H9 (cell line): ENCODE data around the gene UMPS. TPM values are rescaled to one million over a fixed set of nuclear protein-coding genes. Genes with fewer than 3 reads are reported as not detected.

Experiments used
- DNase-seq: peaks from one replicate; pipeline ENCODE4 v3.0.0-alpha.2; 2017
- H2AFZ ChIP-seq: one replicate; pipeline ENCODE4 v1.6.1; 2013; ENCODE audit warnings: mild to moderate bottlenecking, low read length, control low read depth, moderate library complexity
- H2AK5ac ChIP-seq: 2 replicates; pipeline ENCODE4 v1.6.1; 2013; ENCODE audit warnings: low read length, control low read depth, mixed read lengths; ENCODE audit not compliant: insufficient read length
- H2BK120ac ChIP-seq: one replicate; pipeline ENCODE4 v1.6.1; 2013; ENCODE audit warnings: low read depth, mild to moderate bottlenecking, low read length, control low read depth, inconsistent platforms; ENCODE audit not compliant: poor library complexity, severe bottlenecking
- H2BK12ac ChIP-seq: 2 replicates; pipeline ENCODE4 v1.6.1; 2013; ENCODE audit warnings: low read length, control low read depth, mixed read lengths, low read depth; ENCODE audit not compliant: insufficient read length
- H2BK15ac ChIP-seq: 2 replicates; pipeline ENCODE4 v1.6.1; 2013; ENCODE audit warnings: low read depth, low read length, control low read depth
- H2BK20ac ChIP-seq: one replicate; pipeline ENCODE4 v1.6.1; 2013; ENCODE audit warnings: low read depth, mild to moderate bottlenecking, low read length, control low read depth, inconsistent platforms; ENCODE audit not compliant: poor library complexity, severe bottlenecking
- H2BK5ac ChIP-seq: 2 replicates; pipeline ENCODE4 v1.6.1; 2013; ENCODE audit warnings: low read length, control low read depth, mixed read lengths; ENCODE audit not compliant: insufficient read length
- H3K14ac ChIP-seq: 2 replicates; pipeline ENCODE4 v1.6.1; 2013; ENCODE audit warnings: low read length, control low read depth; ENCODE audit not compliant: insufficient read depth
- H3K18ac ChIP-seq: 2 replicates; pipeline ENCODE4 v1.6.1; 2013; ENCODE audit warnings: low read depth, mild to moderate bottlenecking, mixed read lengths, low read length, control low read depth; ENCODE audit not compliant: insufficient read length
- H3K23ac ChIP-seq: 2 replicates; pipeline ENCODE4 v1.6.1; 2013; ENCODE audit warnings: low read length, control low read depth, mixed read lengths, low read depth; ENCODE audit not compliant: insufficient read length
- H3K23me2 ChIP-seq: 2 replicates; pipeline ENCODE4 v1.6.1; 2013; ENCODE audit warnings: low read depth, mild to moderate bottlenecking, mixed read lengths, low read length, control low read depth; ENCODE audit not compliant: insufficient read length, poor library complexity, severe bottlenecking
- H3K27ac ChIP-seq: 2 replicates; pipeline ENCODE4 v1.5.1; 2013; ENCODE audit warnings: low read length, control low read depth, mixed read lengths, low read depth; ENCODE audit not compliant: insufficient read length
- H3K27me3 ChIP-seq: 2 replicates; pipeline ENCODE4 v1.6.1; 2013; ENCODE audit warnings: low read length, control low read depth, inconsistent platforms; ENCODE audit not compliant: insufficient read depth
- H3K4ac ChIP-seq: 2 replicates; pipeline ENCODE4 v1.6.1; 2013; ENCODE audit warnings: low read depth, mild to moderate bottlenecking, control low read depth, inconsistent platforms, low read length, moderate library complexity
- H3K4me1 ChIP-seq: 2 replicates; pipeline ENCODE4 v1.6.1; 2013; ENCODE audit warnings: low read length, control low read depth, inconsistent platforms; ENCODE audit not compliant: insufficient read depth
- H3K4me2 ChIP-seq: 2 replicates; pipeline ENCODE4 v1.6.1; 2013; ENCODE audit warnings: low read length, control low read depth, mixed read lengths; ENCODE audit not compliant: insufficient read length, insufficient read depth
- H3K56ac ChIP-seq: 2 replicates; pipeline ENCODE4 v1.6.1; 2013; ENCODE audit warnings: low read depth, mild to moderate bottlenecking, mixed read lengths, low read length, control low read depth; ENCODE audit not compliant: insufficient read length
- H3K79me1 ChIP-seq: 2 replicates; pipeline ENCODE4 v1.6.1; 2013; ENCODE audit warnings: low read depth, mild to moderate bottlenecking, moderate library complexity, low read length, control low read depth, inconsistent platforms; ENCODE audit not compliant: insufficient read depth, poor library complexity, severe bottlenecking
- H3K79me2 ChIP-seq: 2 replicates; pipeline ENCODE4 v1.6.1; 2013; ENCODE audit warnings: low read length, control low read depth, inconsistent platforms; ENCODE audit not compliant: insufficient read depth
- H3K9ac ChIP-seq: 2 replicates; pipeline ENCODE4 v1.6.1; 2013; ENCODE audit warnings: low read length, control low read depth, mixed read lengths; ENCODE audit not compliant: insufficient read length; ENCODE audit errors: extremely low read depth
- H3K9me3 ChIP-seq: one replicate; pipeline ENCODE4 v1.6.1; 2013; ENCODE audit warnings: low read depth, low read length, inconsistent platforms; ENCODE audit not compliant: control insufficient read depth
- H3T11ph ChIP-seq: one replicate; pipeline ENCODE4 v1.6.1; 2013; ENCODE audit warnings: mild to moderate bottlenecking, low read length, control low read depth, inconsistent platforms
- H4K20me1 ChIP-seq: one replicate; pipeline ENCODE4 v1.6.1; 2013; ENCODE audit not compliant: control insufficient read depth, insufficient read length, insufficient read depth
- H4K5ac ChIP-seq: 2 replicates; pipeline ENCODE4 v1.6.1; 2013; ENCODE audit warnings: low read depth, mild to moderate bottlenecking, mixed read lengths, low read length, control low read depth; ENCODE audit not compliant: insufficient read length
- H4K8ac ChIP-seq: replicated peaks from 2 replicates; pipeline ENCODE4 v1.6.1; 2013; ENCODE audit warnings: low read length, control low read depth, mixed read lengths, low read depth; ENCODE audit not compliant: insufficient read length
- H4K91ac ChIP-seq: 2 replicates; pipeline ENCODE4 v1.6.1; 2013; ENCODE audit warnings: low read depth, mild to moderate bottlenecking, moderate library complexity, mixed read lengths, low read length, control low read depth; ENCODE audit not compliant: insufficient read length
- H3K27ac Mint-ChIP-seq, 3 experiments: 2 replicates in 2 of 3; 3 replicates in 1 of 3; pipeline ENCODE4 v1.8.0; 2020 to 2021; ENCODE audit warnings: mixed read lengths in 3 of 3, mild to moderate bottlenecking in 1 of 3, moderate library complexity in 1 of 3
- H3K27me3 Mint-ChIP-seq: 2 replicates; pipeline ENCODE4 v1.8.0; 2021; ENCODE audit warnings: low read depth, mild to moderate bottlenecking, moderate library complexity, mixed read lengths
- H3K36me3 Mint-ChIP-seq, 3 experiments: 2 replicates in 2 of 3; 3 replicates in 1 of 3; pipeline ENCODE4 v1.8.0; 2020 to 2021; ENCODE audit warnings: low read depth in 3 of 3, mixed read lengths in 3 of 3; ENCODE audit not compliant: insufficient read depth in 1 of 3
- H3K4me1 Mint-ChIP-seq, 2 experiments: 2 replicates each; pipeline ENCODE4 v1.8.0; 2020; ENCODE audit warnings: mixed read lengths in 2 of 2
- H3K4me3 Mint-ChIP-seq, 2 experiments: 2 replicates in 1 of 2; 3 replicates in 1 of 2; pipeline ENCODE4 v1.8.0; 2020 to 2021; ENCODE audit warnings: mild to moderate bottlenecking in 2 of 2, mixed read lengths in 2 of 2, moderate library complexity in 1 of 2
- H3K9me3 Mint-ChIP-seq, 2 experiments: 2 replicates in 1 of 2; 3 replicates in 1 of 2; pipeline ENCODE4 v1.8.0; 2020; ENCODE audit warnings: mild to moderate bottlenecking in 2 of 2, mixed read lengths in 2 of 2, moderate library complexity in 1 of 2
- CTCF ChIP-seq: fragments of 200-600 bp; sonication (generic); conservative IDR thresholded peaks from 3 replicates; pipeline ENCODE4 v1.8.0; 2021; ENCODE audit warnings: antibody characterized with exemption, mild to moderate bottlenecking
- WGBS: extraction: QIAGEN DNeasy Blood & Tissue Kit; methylation state at CpG from one replicate; pipeline ENCODE4 v1.1.7; 2013; ENCODE audit warnings: missing lambda C conversion rate, low lambda C conversion rate, mixed read lengths; ENCODE audit not compliant: insufficient read length; ENCODE audit errors: extremely low coverage; 5-methylcytosine and 5-hydroxymethylcytosine counted together
- total RNA-seq: library from RNA; stranded (reverse); gene quantifications from 2 replicates; pipeline ENCODE4 v1.2.1, GENCODE V29; 2021

The UMPS gene
- total RNA-seq, 1 experiment from 2014 or later = 65.4 TPM

- Histone ChIP-seq H3K4me1 (no peaks in the 10 kb centered on the region), H3K23me2 (no peaks in the 10 kb centered on the region), H2BK120ac (no peak overlapping the region), H3K14ac (no peak overlapping the region), H2BK15ac (no peak overlapping the region), H2AFZ (no peak overlapping the region), H4K5ac (no peak overlapping the region), H3T11ph (no peak overlapping the region), H3K9me3 (no peaks in the 10 kb centered on the region), H3K27ac (no peak overlapping the region), H2BK5ac (no peak overlapping the region), H3K4ac (no peak overlapping the region), H2BK12ac (no peak overlapping the region), H3K9ac (no peak overlapping the region), H3K79me2 (no peaks in the 10 kb centered on the region), H4K91ac (no peak overlapping the region), H3K79me1 (no peaks in the 10 kb centered on the region), H3K56ac (no peak overlapping the region), H4K8ac (no peak overlapping the region), H2AK5ac (no peak overlapping the region), H3K27me3 (no peaks in the 10 kb centered on the region), H2BK20ac (no peak overlapping the region), H4K20me1 (no peaks in the 10 kb centered on the region), H3K18ac (no peak overlapping the region), H3K23ac (no peak overlapping the region), H3K4me2 (no peak overlapping the region)
- TF ChIP-seq CTCF = no peak
- peaks cover 26 to 58% (median 48%) of the 10 kb centered on the region in 3 experiments for H3K36me3 Mint-ChIP-seq
- no CpG with 5 or more reads among the region's 8 CpGs for WGBS
- no peak for DNase-seq
- H3K4me1 Mint-ChIP-seq = peaks cover 10 to 13% of the 10 kb centered on the region in 2 experiments
- no peaks in the 10 kb centered on the region for H3K9me3 Mint-ChIP-seq
- no peak overlapping the region; a peak in 2 of 7 replicates for H3K27ac Mint-ChIP-seq
- no peak overlapping the region for H3K4me3 Mint-ChIP-seq
- H3K27me3 Mint-ChIP-seq = no peaks in the 10 kb centered on the region
Observed at GRCh38 chr3:124763206-124763605, 33.0 kb downstream of the UMPS start.
